LNCaP clone FGC (cell line): Measurements from ENCODE around the gene FZD8.
A peak's percentile ranks its signal among the peaks of the same experiment; 100 is the strongest.

ENCODE experiments used
- DNase-seq: peaks from one replicate; pipeline ENCODE4 v3.0.0-alpha.2; 2011; ENCODE audit warnings: low read depth
- H3K4me3 ChIP-seq: 2 replicates; pipeline ENCODE4 v1.5.1; 2011; ENCODE audit warnings: mild to moderate bottlenecking, low read depth, low read length, control low read depth
- TF ChIP-seq, protein P1 (sequence below): IDR thresholded peaks from 2 replicates; pipeline ENCODE4 v1.5.1; 2012; ENCODE audit warnings: mild to moderate bottlenecking; ENCODE audit not compliant: control insufficient read depth, insufficient read depth; ENCODE audit errors: extremely low read depth

Gene FZD8

DNA sequence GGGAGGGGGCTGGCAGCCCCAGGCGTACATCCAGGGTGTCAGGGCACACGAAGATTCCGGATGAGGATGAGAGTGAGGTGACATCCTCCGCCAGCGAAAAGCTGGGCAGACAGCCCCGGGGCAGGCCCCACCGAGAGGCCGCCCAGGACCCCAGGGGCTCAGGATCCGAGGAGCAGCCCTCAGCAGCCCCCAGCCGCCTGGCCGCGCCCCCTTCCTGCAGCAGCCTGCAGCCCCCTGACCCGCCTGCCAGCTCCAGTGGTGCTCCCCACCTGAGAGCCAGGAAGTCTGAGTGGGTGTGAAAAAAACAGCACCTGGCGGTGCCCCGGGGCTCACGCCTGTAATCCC lies 33.8 kb downstream of the FZD8 start:
- no peak overlapping the region for H3K4me3 ChIP-seq
- DNase-seq, result no peak
- TF ChIP-seq, protein P1, sequence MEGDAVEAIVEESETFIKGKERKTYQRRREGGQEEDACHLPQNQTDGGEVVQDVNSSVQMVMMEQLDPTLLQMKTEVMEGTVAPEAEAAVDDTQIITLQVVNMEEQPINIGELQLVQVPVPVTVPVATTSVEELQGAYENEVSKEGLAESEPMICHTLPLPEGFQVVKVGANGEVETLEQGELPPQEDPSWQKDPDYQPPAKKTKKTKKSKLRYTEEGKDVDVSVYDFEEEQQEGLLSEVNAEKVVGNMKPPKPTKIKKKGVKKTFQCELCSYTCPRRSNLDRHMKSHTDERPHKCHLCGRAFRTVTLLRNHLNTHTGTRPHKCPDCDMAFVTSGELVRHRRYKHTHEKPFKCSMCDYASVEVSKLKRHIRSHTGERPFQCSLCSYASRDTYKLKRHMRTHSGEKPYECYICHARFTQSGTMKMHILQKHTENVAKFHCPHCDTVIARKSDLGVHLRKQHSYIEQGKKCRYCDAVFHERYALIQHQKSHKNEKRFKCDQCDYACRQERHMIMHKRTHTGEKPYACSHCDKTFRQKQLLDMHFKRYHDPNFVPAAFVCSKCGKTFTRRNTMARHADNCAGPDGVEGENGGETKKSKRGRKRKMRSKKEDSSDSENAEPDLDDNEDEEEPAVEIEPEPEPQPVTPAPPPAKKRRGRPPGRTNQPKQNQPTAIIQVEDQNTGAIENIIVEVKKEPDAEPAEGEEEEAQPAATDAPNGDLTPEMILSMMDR, result no peak

DNA sequence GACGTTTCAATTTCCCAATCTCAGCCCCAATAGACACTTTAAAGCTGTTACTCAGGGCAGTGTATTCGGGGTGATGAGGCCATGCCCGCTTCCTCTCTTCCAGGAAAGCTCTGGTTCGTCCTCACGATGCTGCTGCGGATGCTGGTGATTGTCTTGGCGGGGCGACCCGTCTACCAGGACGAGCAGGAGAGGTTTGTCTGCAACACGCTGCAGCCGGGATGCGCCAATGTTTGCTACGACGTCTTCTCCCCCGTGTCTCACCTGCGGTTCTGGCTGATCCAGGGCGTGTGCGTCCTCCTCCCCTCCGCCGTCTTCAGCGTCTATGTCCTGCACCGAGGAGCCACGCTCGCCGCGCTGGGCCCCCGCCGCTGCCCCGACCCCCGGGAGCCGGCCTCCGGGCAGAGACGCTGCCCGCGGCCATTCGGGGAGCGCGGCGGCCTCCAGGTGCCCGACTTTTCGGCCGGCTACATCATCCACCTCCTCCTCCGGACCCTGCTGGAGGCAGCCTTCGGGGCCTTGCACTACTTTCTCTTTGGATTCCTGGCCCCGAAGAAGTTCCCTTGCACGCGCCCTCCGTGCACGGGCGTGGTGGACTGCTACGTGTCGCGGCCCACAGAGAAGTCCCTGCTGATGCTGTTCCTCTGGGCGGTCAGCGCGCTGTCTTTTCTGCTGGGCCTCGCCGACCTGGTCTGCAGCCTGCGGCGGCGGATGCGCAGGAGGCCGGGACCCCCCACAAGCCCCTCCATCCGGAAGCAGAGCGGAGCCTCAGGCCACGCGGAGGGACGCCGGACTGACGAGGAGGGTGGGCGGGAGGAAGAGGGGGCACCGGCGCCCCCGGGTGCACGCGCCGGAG lies 34.4 kb downstream of the FZD8 start:
- no peak for DNase-seq
- TF ChIP-seq, protein P1, result no peak
- H3K4me3 ChIP-seq, result no peak overlapping the region

DNA sequence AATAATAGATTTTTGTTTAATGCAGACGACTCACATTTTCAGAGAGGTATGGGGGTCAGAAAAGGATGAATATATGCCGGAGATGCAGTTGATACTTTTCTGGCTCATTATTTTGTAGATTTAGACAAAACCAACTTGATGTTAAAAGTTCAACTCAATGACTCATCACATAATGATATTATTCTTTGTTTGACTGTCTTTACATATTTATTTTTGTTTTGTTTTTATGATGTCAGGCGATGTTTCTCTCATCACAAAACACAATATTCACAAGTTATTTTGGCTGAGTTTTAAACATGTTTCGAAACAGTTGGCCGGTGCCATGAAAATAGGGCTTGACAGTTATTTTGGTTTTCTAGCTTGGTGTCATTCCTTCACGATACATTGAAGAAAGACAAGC lies 35.7 kb downstream of the FZD8 start:
- TF ChIP-seq, protein P1, result no peak
- H3K4me3 ChIP-seq, result no peak overlapping the region
- no peak for DNase-seq

DNA sequence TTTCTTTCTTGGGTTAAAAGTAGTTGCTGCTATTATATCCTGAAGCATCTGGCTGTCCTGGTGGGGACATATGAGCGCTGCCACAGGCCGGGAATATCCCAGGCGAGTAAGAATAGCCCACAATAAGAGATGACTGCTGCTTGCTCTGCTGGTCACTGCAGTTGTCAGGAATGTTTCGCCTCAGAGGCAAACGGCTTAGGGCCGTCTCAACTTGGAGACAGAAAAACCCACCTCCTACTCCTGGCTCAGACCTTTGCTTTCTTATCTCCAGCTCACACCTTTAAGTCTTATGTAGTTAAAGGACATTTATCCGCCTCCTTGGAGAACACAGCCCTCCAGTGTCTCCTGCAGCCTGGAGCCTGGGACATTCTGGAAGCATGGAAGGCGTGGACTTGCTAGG lies 36.9 kb downstream of the FZD8 start, which contains the start of gene GJD4:
Gene GJD4 (plus strand): TSS at position 151 of the 400 bp plus-strand sequence. CDS start 227 bp downstream, at position 378.
- TF ChIP-seq, protein P1, result no peak
- H3K4me3 ChIP-seq, result no peak within 1 kb of the TSS
- no peak for DNase-seq

DNA sequence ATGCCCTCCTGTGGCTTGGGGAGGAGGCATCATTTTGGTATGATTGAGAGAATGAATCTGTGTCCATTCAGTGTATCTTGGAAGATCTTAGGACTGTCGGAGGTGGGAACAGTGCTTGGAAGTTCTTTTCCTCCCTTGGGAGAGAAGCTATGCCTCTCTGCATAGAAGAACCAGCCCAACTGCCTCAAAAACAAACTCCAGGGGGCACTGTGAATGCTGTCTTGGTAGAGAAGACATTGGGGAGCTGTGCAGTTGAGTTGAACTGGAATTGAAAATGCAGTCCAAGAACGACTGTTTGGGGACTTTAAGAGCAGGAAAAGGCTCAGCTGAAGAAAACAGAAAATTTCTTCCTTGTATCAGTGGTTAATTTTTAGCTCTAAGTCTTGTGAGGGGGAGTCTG lies 41.9 kb downstream of the FZD8 start:
- TF ChIP-seq, protein P1, result 0 out of 2 replicates have a peak, but pooled peaks have one; percentile 25
- no peak overlapping the region for H3K4me3 ChIP-seq
- DNase-seq, result no peak

GRCh38 chr10:35598379-35598778 lies 43.7 kb downstream of the FZD8 start:
- TF ChIP-seq, protein P1, result peak; percentile 53
- no peak overlapping the region for H3K4me3 ChIP-seq
- DNase-seq, result no peak

- no peak overlapping the region for H3K4me3 ChIP-seq
- no peak for DNase-seq
Measured at GRCh38 chr10:35595106-35595505, 47.0 kb downstream of the FZD8 start.

More at GRCh38 chr10:35595106-35595505, 47.0 kb downstream of the FZD8 start:
- TF ChIP-seq, protein P1, result no peak
